ENCODE data around the gene THAP7. TPM values are rescaled to one million over a fixed set of nuclear protein-coding genes. Genes with fewer than 3 reads are reported as not detected.
A peak's percentile ranks its signal among the peaks of the same experiment; 100 is the strongest.

THAP7 gene
- total and polyA plus RNA-seq, 2 of the 13 experiments (the other 11 are each of a cell fraction or from before 2014, with no cell fraction given) = 13.0 to 25.5 TPM

DNA sequence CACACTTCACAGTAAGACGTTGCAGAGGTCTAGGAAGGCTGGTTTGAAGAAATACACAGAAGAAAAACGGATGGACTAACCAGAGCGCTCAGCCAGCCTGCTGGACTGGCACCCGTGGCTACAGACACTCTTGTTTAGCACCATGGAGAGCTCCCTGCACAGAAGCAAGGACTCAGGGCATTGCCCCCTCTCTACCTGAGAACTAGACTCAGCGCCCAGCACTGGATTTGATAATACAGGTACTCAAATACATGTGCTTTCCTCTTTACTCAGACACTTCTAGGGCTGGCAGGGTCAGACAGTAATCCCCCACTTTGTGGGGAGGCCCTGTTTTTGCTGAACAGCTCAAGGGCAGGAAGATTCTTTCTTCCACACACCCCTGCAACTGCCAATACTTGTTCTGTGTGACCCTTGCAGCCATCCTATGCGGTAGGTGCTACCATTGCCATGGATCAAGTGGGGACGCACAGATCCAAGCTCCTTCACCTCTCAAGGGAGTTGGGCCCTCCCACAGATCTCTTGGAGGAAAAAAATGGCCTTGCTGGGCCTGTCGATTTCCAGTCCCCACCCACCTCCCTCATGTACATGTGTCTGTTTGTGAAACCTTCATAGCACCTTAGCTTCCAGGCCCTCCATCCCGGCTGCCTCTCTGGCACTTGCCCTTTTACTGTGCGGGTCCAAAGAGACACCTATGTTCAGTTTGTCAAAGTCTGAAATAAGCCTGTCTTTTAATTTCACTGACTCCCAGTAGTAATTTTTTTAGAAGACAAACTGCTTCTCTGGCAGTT, 7.9 kb upstream of the THAP7 start (continued):
- TF ChIP-seq ZNF704 (CRISPR knock-in tag; IDR thresholded peaks at IDR 0.05; ENCODE audit: borderline replicate concordance) (no peak), TSC22D2 (CRISPR knock-in tag; IDR thresholded peaks at IDR 0.05; ENCODE audit: borderline replicate concordance) (peak; percentile 96), KDM5B (CRISPR knock-in tag; IDR thresholded peaks at IDR 0.05; ENCODE audit: borderline replicate concordance) (no peak), ZNF567 (CRISPR knock-in tag; IDR thresholded peaks at IDR 0.05; ENCODE audit: borderline replicate concordance) (no peak), ZNF674 (CRISPR knock-in tag; IDR thresholded peaks at IDR 0.05; ENCODE audit: low read depth) (no peak), TBX2 (CRISPR knock-in tag; IDR thresholded peaks at IDR 0.05; ENCODE audit: borderline replicate concordance) (no peak), ZC3H4 (CRISPR knock-in tag; IDR thresholded peaks at IDR 0.05; ENCODE audit: borderline replicate concordance) (no peak), CERS6 (CRISPR knock-in tag; IDR thresholded peaks at IDR 0.05) (no peak), HDAC6 (IDR thresholded peaks at IDR 0.05; ENCODE audit: low read depth, low read length) (no peak), ZNF432 (CRISPR knock-in tag; IDR thresholded peaks at IDR 0.05; ENCODE audit: borderline replicate concordance) (no peak), JUND (CRISPR knock-in tag; IDR thresholded peaks at IDR 0.05) (no peak), ATF2 (CRISPR knock-in tag; IDR thresholded peaks at IDR 0.05) (peak; percentile 81), ZNF17 (CRISPR knock-in tag; IDR thresholded peaks at IDR 0.05) (no peak), JARID2 (CRISPR knock-in tag; IDR thresholded peaks at IDR 0.05; ENCODE audit: insufficient replicate concordance) (peak; percentile 69), ZNF235 (CRISPR knock-in tag; IDR thresholded peaks at IDR 0.05; ENCODE audit: borderline replicate concordance) (no peak), ZNF83 (CRISPR knock-in tag; IDR thresholded peaks at IDR 0.05; ENCODE audit: borderline replicate concordance) (no peak), SRF (IDR thresholded peaks at IDR 0.05; ENCODE audit: low read depth, low read length) (no peak), ZNF800 (CRISPR knock-in tag; IDR thresholded peaks at IDR 0.05) (peak; percentile 65; the same call in 1 of the 2 replicates)
- TF ChIP-seq, protein P1, sequence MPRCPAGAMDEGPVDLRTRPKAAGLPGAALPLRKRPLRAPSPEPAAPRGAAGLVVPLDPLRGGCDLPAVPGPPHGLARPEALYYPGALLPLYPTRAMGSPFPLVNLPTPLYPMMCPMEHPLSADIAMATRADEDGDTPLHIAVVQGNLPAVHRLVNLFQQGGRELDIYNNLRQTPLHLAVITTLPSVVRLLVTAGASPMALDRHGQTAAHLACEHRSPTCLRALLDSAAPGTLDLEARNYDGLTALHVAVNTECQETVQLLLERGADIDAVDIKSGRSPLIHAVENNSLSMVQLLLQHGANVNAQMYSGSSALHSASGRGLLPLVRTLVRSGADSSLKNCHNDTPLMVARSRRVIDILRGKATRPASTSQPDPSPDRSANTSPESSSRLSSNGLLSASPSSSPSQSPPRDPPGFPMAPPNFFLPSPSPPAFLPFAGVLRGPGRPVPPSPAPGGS (CRISPR knock-in tag; IDR thresholded peaks at IDR 0.05) = no peak
- TF ChIP-seq, protein P2, sequence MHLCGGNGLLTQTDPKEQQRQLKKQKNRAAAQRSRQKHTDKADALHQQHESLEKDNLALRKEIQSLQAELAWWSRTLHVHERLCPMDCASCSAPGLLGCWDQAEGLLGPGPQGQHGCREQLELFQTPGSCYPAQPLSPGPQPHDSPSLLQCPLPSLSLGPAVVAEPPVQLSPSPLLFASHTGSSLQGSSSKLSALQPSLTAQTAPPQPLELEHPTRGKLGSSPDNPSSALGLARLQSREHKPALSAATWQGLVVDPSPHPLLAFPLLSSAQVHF (CRISPR knock-in tag; IDR thresholded peaks at IDR 0.05) = no peak
